Ishikawa (cell line): ENCODE data around the gene NT5DC4.

Experiments used
- CEBPB ChIP-seq: IDR thresholded peaks from 2 replicates; pipeline ENCODE4 v1.6.1; 2012
- CREB1 ChIP-seq: IDR thresholded peaks from 2 replicates; pipeline ENCODE4 v1.6.1; 2012; ENCODE audit warnings: low read depth
- EGR1 ChIP-seq: IDR thresholded peaks from 2 replicates; pipeline ENCODE4 v1.6.1; 2012
- EP300 ChIP-seq: IDR thresholded peaks from 2 replicates; pipeline ENCODE4 v1.6.1; 2012; ENCODE audit warnings: borderline replicate concordance
- FOXM1 ChIP-seq: IDR thresholded peaks from 2 replicates; pipeline ENCODE4 v1.6.1; 2012; ENCODE audit warnings: low read depth, borderline replicate concordance
- MAX ChIP-seq: IDR thresholded peaks from 2 replicates; pipeline ENCODE4 v1.6.1; 2012
- NFIC ChIP-seq: IDR thresholded peaks from 2 replicates; pipeline ENCODE4 v1.6.1; 2012
- RAD21 ChIP-seq: IDR thresholded peaks from 2 replicates; pipeline ENCODE4 v1.6.1; 2012; ENCODE audit warnings: low read depth
- REST ChIP-seq: IDR thresholded peaks from 2 replicates; pipeline ENCODE4 v1.6.1; 2012; ENCODE audit warnings: low read depth, mild to moderate bottlenecking
- TAF1 ChIP-seq: IDR thresholded peaks from 2 replicates; pipeline ENCODE4 v1.6.1; 2012; ENCODE audit warnings: low read depth, mild to moderate bottlenecking
- TCF12 ChIP-seq: IDR thresholded peaks from 2 replicates; pipeline ENCODE4 v1.6.1; 2012; ENCODE audit warnings: low read depth
- TEAD4 ChIP-seq: IDR thresholded peaks from 2 replicates; pipeline ENCODE4 v1.6.1; 2012
- YY1 ChIP-seq: IDR thresholded peaks from 2 replicates; pipeline ENCODE4 v1.6.1; 2012; ENCODE audit warnings: low read depth
- ZBTB7A ChIP-seq: IDR thresholded peaks from 2 replicates; pipeline ENCODE4 v1.6.1; 2012; ENCODE audit warnings: low read depth
- TF ChIP-seq, protein P1 (sequence below): IDR thresholded peaks from 2 replicates; pipeline ENCODE4 v1.6.1; 2012

NT5DC4 gene

DNA sequence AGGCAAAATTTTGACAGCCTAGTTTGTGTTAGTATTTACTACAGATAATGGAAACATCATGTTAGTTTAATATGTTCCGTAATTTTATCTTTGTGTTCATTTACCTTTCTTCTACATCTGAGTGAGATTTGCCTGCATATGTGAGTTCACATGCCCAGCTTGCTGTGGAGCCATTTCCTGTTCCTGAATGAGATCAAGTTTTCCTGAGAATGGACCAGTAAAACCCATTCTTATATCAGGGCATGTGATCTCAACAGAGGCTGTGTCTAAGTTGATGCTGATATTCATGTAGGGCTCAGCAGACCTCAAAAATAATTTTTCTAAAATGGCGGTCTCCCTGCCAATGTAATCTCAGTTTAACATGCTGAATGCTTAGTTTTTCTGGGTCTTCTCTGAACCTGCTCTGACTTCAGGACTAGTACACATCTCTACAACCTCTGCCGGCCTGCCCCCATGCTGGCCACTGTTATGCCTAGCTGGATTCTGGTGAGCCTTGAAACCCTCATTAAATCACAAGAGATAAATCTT, 62.4 kb downstream of the NT5DC4 start:
- no peak for TF ChIP-seq FOXM1
- TF ChIP-seq NFIC = no peak
- TF ChIP-seq EGR1 = no peak
- TF ChIP-seq RAD21 = no peak
- TF ChIP-seq REST = no peak
- no peak for TF ChIP-seq YY1
- TF ChIP-seq, protein P1, sequence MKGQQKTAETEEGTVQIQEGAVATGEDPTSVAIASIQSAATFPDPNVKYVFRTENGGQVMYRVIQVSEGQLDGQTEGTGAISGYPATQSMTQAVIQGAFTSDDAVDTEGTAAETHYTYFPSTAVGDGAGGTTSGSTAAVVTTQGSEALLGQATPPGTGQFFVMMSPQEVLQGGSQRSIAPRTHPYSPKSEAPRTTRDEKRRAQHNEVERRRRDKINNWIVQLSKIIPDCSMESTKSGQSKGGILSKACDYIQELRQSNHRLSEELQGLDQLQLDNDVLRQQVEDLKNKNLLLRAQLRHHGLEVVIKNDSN = no peak
- TF ChIP-seq CREB1 = no peak
- no peak for TF ChIP-seq EP300
- TF ChIP-seq MAX = no peak
- no peak for TF ChIP-seq ZBTB7A
- TF ChIP-seq CEBPB = no peak
- no peak for TF ChIP-seq TEAD4
- TF ChIP-seq TCF12 = no peak
- TF ChIP-seq TAF1 = no peak

DNA sequence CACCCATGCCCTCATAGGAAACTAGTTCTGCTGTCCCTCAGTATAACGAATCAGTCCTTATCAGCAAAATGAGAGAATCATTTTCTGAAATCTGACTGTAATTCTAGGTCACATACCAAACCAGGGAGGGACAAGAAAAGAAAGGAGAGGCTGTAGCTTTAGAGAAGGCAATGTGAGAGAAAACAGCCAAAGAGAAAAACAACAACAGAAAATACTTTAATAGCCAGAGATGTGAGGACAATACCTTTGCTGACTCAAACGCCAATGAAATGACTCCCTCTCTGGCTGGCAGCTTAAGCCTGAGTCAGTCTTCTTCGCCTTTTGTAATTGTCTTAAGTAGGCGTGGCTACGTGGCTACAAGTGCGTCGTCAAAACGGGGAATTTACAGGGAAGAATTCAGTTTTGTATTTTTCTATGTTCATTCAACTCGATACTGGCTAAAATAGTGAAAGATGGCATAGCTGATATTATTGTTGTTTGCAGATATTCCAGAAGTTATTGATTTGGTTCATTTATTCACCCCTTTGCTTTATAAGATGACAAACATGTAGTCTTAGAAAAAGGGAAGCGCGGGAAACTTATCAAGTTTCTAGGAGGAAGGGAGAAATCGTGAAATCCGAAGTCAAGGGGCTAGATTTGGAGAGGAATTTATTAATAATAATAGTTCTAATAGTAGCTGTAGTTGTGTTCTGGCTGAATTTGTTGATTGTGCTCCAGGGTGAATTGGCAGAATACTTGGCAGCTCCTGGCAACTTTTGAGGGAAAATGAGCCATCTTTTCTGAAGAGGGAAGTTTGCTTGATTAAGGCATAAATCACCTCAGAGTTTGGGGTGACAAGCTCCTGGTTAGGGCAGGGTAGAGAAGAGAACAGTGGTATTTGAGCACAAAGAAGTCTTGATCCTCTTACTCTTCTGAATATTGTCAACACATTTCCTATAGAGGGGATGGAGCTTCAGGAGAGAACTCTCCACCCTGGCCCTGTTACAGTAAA, 63.7 kb downstream of the NT5DC4 start, which contains the start of gene IL1A:
IL1A (minus strand) TSS at position 295 of the 991 bp plus-strand sequence. CDS start 723 bp downstream, outside the sequence.
- TF ChIP-seq CREB1 (no peak), EP300 (no peak), EGR1 (no peak), RAD21 (no peak), TEAD4 (no peak), YY1 (no peak), NFIC (no peak), FOXM1 (no peak), ZBTB7A (no peak), TAF1 (no peak), REST (no peak), CEBPB (no peak), TCF12 (no peak), MAX (no peak)
- TF ChIP-seq, protein P1 = no peak

DNA sequence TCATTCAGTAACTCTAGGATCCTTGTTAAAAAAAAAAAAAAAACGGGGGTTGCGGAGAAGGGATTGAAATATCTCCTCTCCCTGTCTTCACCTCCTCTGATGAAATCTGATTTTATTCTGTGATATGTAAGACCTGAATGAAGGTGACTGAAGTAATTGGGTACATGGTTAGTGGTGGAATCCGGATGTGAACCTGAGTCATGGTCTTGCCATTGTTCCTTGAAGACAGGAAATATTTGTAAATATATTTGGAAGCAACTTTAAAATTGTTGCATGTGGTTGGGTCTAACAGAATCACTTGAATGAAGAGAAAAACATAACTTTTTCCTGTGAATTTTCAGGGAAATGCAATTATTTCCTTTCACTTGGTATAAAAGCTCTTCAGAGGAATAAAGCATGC, 66.5 kb downstream of the NT5DC4 start:
- no peak for TF ChIP-seq CEBPB
- no peak for TF ChIP-seq TAF1
- TF ChIP-seq TCF12 = no peak
- TF ChIP-seq RAD21 = no peak
- TF ChIP-seq MAX = no peak
- no peak for TF ChIP-seq EGR1
- TF ChIP-seq ZBTB7A = no peak
- TF ChIP-seq CREB1 = no peak
- no peak for TF ChIP-seq TEAD4
- TF ChIP-seq EP300 = no peak

DNA sequence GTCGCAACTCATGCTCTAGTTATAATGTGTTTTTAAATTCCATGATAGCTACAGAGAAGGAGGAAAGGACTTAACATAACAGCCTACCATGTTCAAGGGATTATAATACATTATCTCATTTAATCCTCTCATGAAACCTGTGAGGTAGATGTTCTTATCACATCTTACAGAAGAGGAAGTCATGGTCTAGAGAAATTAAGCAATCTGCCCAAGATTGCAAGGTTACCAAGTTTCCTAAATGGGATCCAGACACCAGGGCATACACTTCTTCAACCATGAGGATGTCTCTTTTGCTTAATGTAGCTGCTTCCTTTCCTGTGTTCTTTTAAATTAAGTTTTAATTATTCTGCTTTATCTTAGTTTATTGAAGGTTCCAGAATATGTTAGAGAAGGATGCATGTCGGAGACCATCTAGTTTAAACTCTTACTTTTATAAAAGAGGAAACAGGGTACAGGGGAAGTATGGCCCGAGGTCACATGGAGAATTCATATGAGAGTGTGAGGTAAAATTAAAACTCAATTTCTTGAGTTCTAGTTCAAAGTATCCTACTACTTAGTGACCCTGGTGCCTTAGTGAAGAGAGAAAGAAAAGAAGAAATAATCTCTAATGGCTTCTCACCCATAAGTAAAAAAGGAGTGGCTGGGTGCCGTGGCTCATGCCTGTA, 67.0 kb downstream of the NT5DC4 start:
- TF ChIP-seq NFIC (no peak), CEBPB (no peak), TAF1 (no peak), EGR1 (no peak), FOXM1 (no peak), CREB1 (no peak), REST (no peak), MAX (no peak), RAD21 (no peak), ZBTB7A (no peak)
- TF ChIP-seq, protein P1 = no peak
